Measurements from ENCODE around the gene CARS1. TPM values are rescaled to one million over a fixed set of nuclear protein-coding genes. Genes with fewer than 3 reads are reported as not detected.

CARS1 gene
- total and polyA plus RNA-seq, 2 experiments from 2014 or later, result 72.9 to 95.9 TPM

DNA sequence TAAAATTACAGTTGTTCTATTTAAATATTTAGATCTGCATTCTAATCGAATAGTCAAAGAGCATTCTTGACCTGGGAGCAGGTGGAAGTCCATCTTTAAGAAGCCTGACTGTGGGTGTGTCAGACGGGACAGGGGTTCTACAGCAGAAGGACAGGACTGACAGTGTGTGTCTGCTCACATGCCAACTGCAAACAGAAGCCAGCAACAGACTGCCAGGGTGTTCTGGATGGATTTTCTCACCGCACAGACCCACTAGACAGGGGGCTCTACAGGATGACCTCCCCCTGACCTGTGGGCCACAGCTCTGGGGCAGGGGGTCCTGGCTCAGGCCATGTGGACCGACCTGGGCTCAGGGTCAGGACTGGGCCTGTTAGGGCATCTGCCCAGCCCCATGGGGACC, 42.3 kb downstream of the CARS1 start:
- H3K4me1 Mint-ChIP-seq, result no peaks in the 10 kb centered on the region
- DNase-seq (ENCODE audit: low spot score) (no peak), ATAC-seq (no peak)
- no peak overlapping the region for H3K4me3 ChIP-seq
- H3F3A ChIP-seq (replicated peaks; ENCODE audit: low read depth), result 0 out of 2 replicates have a peak, but pooled peaks cover 10% of the 10 kb centered on the region
- no peaks in the 10 kb centered on the region for H3K4me1 ChIP-seq (ENCODE audit: insufficient read depth)
- H3K27ac ChIP-seq (ENCODE audit: low read depth), result no peak overlapping the region
- H3K9me3 Mint-ChIP-seq, result no peaks in the 10 kb centered on the region
- H3K36me3 Mint-ChIP-seq (ENCODE audit: low read depth), result peaks cover 94% of the 10 kb centered on the region
- H3K4me2 ChIP-seq, result no peak overlapping the region
- TF ChIP-seq EZH2 (IDR thresholded peaks at IDR 0.05; ENCODE audit: low read depth, unreplicated experiment) (no peak), JUNB (IDR thresholded peaks at IDR 0.05; ENCODE audit: unreplicated experiment) (no peak), CREB1 (CRISPR knock-in tag; IDR thresholded peaks at IDR 0.05; ENCODE audit: low read depth) (no peak), POLR2AphosphoS5 (IDR thresholded peaks at IDR 0.05; ENCODE audit: low read depth) (no peak), ZNF331 (CRISPR knock-in tag; IDR thresholded peaks at IDR 0.05; ENCODE audit: low read depth) (no peak), ZNF114 (CRISPR knock-in tag; IDR thresholded peaks at IDR 0.05) (no peak), STAT1 (IDR thresholded peaks at IDR 0.05; ENCODE audit: unreplicated experiment) (no peak), NANOG (IDR thresholded peaks at IDR 0.05; ENCODE audit: borderline replicate concordance) (no peak), EZH2phosphoT487 (IDR thresholded peaks at IDR 0.05; ENCODE audit: unreplicated experiment) (no peak)
- TF ChIP-seq, protein P1, sequence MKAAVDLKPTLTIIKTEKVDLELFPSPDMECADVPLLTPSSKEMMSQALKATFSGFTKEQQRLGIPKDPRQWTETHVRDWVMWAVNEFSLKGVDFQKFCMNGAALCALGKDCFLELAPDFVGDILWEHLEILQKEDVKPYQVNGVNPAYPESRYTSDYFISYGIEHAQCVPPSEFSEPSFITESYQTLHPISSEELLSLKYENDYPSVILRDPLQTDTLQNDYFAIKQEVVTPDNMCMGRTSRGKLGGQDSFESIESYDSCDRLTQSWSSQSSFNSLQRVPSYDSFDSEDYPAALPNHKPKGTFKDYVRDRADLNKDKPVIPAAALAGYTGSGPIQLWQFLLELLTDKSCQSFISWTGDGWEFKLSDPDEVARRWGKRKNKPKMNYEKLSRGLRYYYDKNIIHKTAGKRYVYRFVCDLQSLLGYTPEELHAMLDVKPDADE (IDR thresholded peaks at IDR 0.05), result no peak
- TF ChIP-seq, protein P2, sequence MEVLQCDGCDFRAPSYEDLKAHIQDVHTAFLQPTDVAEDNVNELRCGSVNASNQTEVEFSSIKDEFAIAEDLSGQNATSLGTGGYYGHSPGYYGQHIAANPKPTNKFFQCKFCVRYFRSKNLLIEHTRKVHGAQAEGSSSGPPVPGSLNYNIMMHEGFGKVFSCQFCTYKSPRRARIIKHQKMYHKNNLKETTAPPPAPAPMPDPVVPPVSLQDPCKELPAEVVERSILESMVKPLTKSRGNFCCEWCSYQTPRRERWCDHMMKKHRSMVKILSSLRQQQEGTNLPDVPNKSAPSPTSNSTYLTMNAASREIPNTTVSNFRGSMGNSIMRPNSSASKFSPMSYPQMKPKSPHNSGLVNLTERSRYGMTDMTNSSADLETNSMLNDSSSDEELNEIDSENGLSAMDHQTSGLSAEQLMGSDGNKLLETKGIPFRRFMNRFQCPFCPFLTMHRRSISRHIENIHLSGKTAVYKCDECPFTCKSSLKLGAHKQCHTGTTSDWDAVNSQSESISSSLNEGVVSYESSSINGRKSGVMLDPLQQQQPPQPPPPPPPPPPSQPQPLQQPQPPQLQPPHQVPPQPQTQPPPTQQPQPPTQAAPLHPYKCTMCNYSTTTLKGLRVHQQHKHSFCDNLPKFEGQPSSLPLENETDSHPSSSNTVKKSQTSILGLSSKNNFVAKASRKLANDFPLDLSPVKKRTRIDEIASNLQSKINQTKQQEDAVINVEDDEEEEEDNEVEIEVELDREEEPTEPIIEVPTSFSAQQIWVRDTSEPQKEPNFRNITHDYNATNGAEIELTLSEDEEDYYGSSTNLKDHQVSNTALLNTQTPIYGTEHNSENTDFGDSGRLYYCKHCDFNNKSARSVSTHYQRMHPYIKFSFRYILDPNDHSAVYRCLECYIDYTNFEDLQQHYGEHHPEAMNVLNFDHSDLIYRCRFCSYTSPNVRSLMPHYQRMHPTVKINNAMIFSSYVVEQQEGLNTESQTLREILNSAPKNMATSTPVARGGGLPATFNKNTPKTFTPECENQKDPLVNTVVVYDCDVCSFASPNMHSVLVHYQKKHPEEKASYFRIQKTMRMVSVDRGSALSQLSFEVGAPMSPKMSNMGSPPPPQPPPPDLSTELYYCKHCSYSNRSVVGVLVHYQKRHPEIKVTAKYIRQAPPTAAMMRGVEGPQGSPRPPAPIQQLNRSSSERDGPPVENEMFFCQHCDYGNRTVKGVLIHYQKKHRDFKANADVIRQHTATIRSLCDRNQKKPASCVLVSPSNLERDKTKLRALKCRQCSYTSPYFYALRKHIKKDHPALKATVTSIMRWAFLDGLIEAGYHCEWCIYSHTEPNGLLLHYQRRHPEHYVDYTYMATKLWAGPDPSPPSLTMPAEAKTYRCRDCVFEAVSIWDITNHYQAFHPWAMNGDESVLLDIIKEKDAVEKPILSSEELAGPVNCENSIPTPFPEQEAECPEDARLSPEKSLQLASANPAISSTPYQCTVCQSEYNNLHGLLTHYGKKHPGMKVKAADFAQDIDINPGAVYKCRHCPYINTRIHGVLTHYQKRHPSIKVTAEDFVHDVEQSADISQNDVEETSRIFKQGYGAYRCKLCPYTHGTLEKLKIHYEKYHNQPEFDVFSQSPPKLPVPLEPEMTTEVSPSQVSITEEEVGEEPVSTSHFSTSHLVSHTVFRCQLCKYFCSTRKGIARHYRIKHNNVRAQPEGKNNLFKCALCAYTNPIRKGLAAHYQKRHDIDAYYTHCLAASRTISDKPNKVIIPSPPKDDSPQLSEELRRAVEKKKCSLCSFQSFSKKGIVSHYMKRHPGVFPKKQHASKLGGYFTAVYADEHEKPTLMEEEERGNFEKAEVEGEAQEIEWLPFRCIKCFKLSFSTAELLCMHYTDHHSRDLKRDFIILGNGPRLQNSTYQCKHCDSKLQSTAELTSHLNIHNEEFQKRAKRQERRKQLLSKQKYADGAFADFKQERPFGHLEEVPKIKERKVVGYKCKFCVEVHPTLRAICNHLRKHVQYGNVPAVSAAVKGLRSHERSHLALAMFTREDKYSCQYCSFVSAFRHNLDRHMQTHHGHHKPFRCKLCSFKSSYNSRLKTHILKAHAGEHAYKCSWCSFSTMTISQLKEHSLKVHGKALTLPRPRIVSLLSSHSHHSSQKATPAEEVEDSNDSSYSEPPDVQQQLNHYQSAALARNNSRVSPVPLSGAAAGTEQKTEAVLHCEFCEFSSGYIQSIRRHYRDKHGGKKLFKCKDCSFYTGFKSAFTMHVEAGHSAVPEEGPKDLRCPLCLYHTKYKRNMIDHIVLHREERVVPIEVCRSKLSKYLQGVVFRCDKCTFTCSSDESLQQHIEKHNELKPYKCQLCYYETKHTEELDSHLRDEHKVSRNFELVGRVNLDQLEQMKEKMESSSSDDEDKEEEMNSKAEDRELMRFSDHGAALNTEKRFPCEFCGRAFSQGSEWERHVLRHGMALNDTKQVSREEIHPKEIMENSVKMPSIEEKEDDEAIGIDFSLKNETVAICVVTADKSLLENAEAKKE (CRISPR knock-in tag; IDR thresholded peaks at IDR 0.05), result no peak
- TF ChIP-seq, protein P3, sequence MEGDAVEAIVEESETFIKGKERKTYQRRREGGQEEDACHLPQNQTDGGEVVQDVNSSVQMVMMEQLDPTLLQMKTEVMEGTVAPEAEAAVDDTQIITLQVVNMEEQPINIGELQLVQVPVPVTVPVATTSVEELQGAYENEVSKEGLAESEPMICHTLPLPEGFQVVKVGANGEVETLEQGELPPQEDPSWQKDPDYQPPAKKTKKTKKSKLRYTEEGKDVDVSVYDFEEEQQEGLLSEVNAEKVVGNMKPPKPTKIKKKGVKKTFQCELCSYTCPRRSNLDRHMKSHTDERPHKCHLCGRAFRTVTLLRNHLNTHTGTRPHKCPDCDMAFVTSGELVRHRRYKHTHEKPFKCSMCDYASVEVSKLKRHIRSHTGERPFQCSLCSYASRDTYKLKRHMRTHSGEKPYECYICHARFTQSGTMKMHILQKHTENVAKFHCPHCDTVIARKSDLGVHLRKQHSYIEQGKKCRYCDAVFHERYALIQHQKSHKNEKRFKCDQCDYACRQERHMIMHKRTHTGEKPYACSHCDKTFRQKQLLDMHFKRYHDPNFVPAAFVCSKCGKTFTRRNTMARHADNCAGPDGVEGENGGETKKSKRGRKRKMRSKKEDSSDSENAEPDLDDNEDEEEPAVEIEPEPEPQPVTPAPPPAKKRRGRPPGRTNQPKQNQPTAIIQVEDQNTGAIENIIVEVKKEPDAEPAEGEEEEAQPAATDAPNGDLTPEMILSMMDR (conservative IDR thresholded peaks at IDR 0.05; ENCODE audit: low read depth in 2 of 2), result no peak
- TF ChIP-seq, protein P4, sequence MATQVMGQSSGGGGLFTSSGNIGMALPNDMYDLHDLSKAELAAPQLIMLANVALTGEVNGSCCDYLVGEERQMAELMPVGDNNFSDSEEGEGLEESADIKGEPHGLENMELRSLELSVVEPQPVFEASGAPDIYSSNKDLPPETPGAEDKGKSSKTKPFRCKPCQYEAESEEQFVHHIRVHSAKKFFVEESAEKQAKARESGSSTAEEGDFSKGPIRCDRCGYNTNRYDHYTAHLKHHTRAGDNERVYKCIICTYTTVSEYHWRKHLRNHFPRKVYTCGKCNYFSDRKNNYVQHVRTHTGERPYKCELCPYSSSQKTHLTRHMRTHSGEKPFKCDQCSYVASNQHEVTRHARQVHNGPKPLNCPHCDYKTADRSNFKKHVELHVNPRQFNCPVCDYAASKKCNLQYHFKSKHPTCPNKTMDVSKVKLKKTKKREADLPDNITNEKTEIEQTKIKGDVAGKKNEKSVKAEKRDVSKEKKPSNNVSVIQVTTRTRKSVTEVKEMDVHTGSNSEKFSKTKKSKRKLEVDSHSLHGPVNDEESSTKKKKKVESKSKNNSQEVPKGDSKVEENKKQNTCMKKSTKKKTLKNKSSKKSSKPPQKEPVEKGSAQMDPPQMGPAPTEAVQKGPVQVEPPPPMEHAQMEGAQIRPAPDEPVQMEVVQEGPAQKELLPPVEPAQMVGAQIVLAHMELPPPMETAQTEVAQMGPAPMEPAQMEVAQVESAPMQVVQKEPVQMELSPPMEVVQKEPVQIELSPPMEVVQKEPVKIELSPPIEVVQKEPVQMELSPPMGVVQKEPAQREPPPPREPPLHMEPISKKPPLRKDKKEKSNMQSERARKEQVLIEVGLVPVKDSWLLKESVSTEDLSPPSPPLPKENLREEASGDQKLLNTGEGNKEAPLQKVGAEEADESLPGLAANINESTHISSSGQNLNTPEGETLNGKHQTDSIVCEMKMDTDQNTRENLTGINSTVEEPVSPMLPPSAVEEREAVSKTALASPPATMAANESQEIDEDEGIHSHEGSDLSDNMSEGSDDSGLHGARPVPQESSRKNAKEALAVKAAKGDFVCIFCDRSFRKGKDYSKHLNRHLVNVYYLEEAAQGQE (IDR thresholded peaks at IDR 0.05; ENCODE audit: unreplicated experiment), result no peak
- H3K27ac Mint-ChIP-seq, result no peak overlapping the region
- no peaks in the 10 kb centered on the region for H3K79me2 ChIP-seq (replicated peaks; ENCODE audit: insufficient read depth)
- H3K36me3 ChIP-seq (ENCODE audit: insufficient read depth), result peaks cover 57% of the 10 kb centered on the region
- peaks cover 5% of the 10 kb centered on the region; the same call in 1 of the 2 replicates for H4K20me1 ChIP-seq (replicated peaks; ENCODE audit: insufficient read depth)
- H3K27me3 Mint-ChIP-seq (ENCODE audit: insufficient read depth, low read depth, poor library complexity), result peaks cover 3% of the 10 kb centered on the region
- no peak overlapping the region for H2AFZ ChIP-seq
- no peak overlapping the region for H3K4me3 Mint-ChIP-seq
- no peaks in the 10 kb centered on the region for H3K9me2 ChIP-seq (ENCODE audit: insufficient read depth)
- no peaks in the 10 kb centered on the region for H3K27me3 ChIP-seq (ENCODE audit: insufficient read depth)

Measured in GM23338 (cell line).